Coronary artery (tissue), 2 donors: ENCODE data around the gene MYO1H.

Experiments
- DNase-seq: peaks from one replicate; pipeline ENCODE4 v3.0.0-alpha.2; 2017; ENCODE audit warnings: low spot score
- H3K27ac ChIP-seq, 2 donors: fragments of 200-600 bp; sonication (generic); one replicate each; pipeline ENCODE4 v1.5.1; 2016 to 2019
- H3K4me3 ChIP-seq: fragments of 200-600 bp; sonication (generic); 2 replicates; pipeline ENCODE4 v1.5.1; 2016; ENCODE audit warnings: mild to moderate bottlenecking, moderate library complexity
- CTCF ChIP-seq: fragments of 200-600 bp; sonication (generic); IDR thresholded peaks from one replicate; pipeline ENCODE4 v1.5.1; 2019; ENCODE audit warnings: antibody characterized with exemption

Gene MYO1H

GRCh38 chr12:109493938-109494337, 146.2 kb downstream of the MYO1H start:
- H3K4me3 ChIP-seq, result no peak overlapping the region
- no peak overlapping the region for H3K27ac ChIP-seq
- no peak for TF ChIP-seq CTCF
- DNase-seq, result no peak

GRCh38 chr12:109494348-109494881, 146.7 kb downstream of the MYO1H start:
- no peak for DNase-seq
- TF ChIP-seq CTCF, result no peak
- Histone ChIP-seq H3K27ac (no peak overlapping the region), H3K4me3 (no peak overlapping the region)

GRCh38 chr12:109495012-109495411, 147.3 kb downstream of the MYO1H start:
- no peak for TF ChIP-seq CTCF
- H3K27ac ChIP-seq, result no peak overlapping the region
- no peak for DNase-seq
- no peak overlapping the region for H3K4me3 ChIP-seq

GRCh38 chr12:109496306-109496705, 148.6 kb downstream of the MYO1H start:
- Histone ChIP-seq H3K4me3 (no peak overlapping the region), H3K27ac (no peak overlapping the region)
- TF ChIP-seq CTCF, result no peak
- DNase-seq, result no peak

- no peak for DNase-seq
- Histone ChIP-seq H3K4me3 (no peak overlapping the region), H3K27ac (no peak overlapping the region)
- TF ChIP-seq CTCF, result no peak
Measured at GRCh38 chr12:109497675-109498074, 150.0 kb downstream of the MYO1H start.
